ENCODE data around the gene KCNT1. TPM values are rescaled to one million over a fixed set of nuclear protein-coding genes. Genes with fewer than 3 reads are reported as not detected.

The KCNT1 gene
- total RNA-seq, 1 experiment from 2014 or later = not detected

DNA sequence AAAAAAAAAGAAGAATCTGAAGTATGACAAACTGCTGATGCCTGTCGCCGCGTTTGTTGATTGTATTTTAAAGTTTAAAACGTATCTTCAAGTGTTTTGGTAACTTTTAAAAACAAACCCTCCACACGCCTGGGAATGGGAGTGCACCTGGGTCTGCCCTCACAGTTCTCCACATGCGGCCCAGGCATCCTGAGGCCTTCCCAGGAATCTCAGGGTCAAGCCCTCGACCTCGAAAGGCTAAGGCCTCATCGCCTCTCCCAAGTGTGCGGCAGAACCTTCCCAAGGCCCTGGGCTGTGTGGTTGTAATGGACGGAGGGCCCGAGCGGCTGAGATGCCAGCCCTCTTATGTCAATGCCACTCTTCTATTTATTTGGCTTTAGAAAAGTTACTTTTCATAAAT, 111.0 kb downstream of the KCNT1 start:
- H3K4me1 ChIP-seq (ENCODE audit: insufficient read depth, low read length, poor library complexity, severe bottlenecking) = peaks cover 4% of the 10 kb centered on the region
- H3K9me3 ChIP-seq (ENCODE audit: low read depth, low read length, poor library complexity, severe bottlenecking) = no peaks in the 10 kb centered on the region
- H3K36me3 ChIP-seq (ENCODE audit: insufficient read depth, low read length, poor library complexity, severe bottlenecking) = peaks cover 62% of the 10 kb centered on the region
- ChIA-PET CTCF (no interaction called here), POLR2A (ENCODE audit: low non-redundant PET) (no interaction called here)
- TF ChIP-seq EZH2 (IDR thresholded peaks at IDR 0.05; ENCODE audit: borderline replicate concordance, low read depth, low read length, poor library complexity, severe bottlenecking) = no peak
- TF ChIP-seq, protein P1, sequence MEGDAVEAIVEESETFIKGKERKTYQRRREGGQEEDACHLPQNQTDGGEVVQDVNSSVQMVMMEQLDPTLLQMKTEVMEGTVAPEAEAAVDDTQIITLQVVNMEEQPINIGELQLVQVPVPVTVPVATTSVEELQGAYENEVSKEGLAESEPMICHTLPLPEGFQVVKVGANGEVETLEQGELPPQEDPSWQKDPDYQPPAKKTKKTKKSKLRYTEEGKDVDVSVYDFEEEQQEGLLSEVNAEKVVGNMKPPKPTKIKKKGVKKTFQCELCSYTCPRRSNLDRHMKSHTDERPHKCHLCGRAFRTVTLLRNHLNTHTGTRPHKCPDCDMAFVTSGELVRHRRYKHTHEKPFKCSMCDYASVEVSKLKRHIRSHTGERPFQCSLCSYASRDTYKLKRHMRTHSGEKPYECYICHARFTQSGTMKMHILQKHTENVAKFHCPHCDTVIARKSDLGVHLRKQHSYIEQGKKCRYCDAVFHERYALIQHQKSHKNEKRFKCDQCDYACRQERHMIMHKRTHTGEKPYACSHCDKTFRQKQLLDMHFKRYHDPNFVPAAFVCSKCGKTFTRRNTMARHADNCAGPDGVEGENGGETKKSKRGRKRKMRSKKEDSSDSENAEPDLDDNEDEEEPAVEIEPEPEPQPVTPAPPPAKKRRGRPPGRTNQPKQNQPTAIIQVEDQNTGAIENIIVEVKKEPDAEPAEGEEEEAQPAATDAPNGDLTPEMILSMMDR (conservative IDR thresholded peaks at IDR 0.05; ENCODE audit: low read depth, low read length) = no peak
- BruUV-seq (replicated peaks) = no TSS peak
- no peak overlapping the region for H3K27ac ChIP-seq (ENCODE audit: low read depth, low read length, poor library complexity, severe bottlenecking)
- no peak for DNase-seq (ENCODE audit: low spot score)
- H3K27me3 ChIP-seq (replicated peaks; ENCODE audit: insufficient read depth, low read depth, low read length, poor library complexity) = no peaks in the 10 kb centered on the region
- intact Hi-C loops (cut with micrococcal nuclease; ENCODE audit: unreplicated experiment) = no loop called here
- no peak overlapping the region for H3K4me3 ChIP-seq (ENCODE audit: low read depth, low read length, poor library complexity, severe bottlenecking)

DNA sequence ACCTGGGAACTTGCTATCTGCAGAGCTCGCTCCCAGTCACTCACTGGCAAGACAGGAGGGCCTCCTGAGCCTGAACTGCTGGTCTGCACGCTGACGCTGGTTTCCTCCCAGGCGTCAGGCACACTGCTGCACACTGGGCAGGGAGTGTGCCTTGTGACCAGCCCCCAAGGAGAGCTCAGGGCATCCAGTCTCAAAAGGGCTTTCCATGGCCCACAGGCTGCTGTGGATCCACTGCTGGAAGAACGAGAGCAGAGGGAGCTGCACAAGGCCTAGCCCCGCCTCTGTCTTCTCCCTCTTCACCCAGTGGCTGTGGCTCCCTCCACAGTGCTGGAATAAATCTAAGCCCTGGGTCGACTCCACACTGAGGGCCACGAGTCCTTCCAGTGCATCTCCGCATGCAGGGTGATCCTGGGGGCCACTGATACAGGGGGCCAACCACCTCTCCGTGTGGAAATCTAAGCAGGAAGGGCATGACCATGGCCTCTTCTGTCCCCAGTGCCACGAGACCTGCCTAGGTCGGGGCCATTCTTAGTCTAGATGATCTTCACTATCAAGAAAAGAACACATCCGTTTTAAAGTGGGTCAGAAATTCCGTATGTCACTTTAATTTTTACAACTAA, 111.8 kb downstream of the KCNT1 start:
- Histone ChIP-seq H3K27me3 (replicated peaks; ENCODE audit: insufficient read depth, low read depth, low read length, poor library complexity) (no peaks in the 10 kb centered on the region), H3K36me3 (ENCODE audit: insufficient read depth, low read length, poor library complexity, severe bottlenecking) (peaks cover 70% of the 10 kb centered on the region), H3K4me1 (ENCODE audit: insufficient read depth, low read length, poor library complexity, severe bottlenecking) (peaks cover 4% of the 10 kb centered on the region), H3K4me3 (ENCODE audit: low read depth, low read length, poor library complexity, severe bottlenecking) (no peak overlapping the region), H3K27ac (ENCODE audit: low read depth, low read length, poor library complexity, severe bottlenecking) (no peak overlapping the region), H3K9me3 (ENCODE audit: low read depth, low read length, poor library complexity, severe bottlenecking) (no peaks in the 10 kb centered on the region)
- no peak for TF ChIP-seq EZH2 (IDR thresholded peaks at IDR 0.05; ENCODE audit: borderline replicate concordance, low read depth, low read length, poor library complexity, severe bottlenecking)
- TF ChIP-seq, protein P1 (conservative IDR thresholded peaks at IDR 0.05; ENCODE audit: low read depth, low read length) = no peak
- no TSS peak for BruUV-seq (replicated peaks)
- no peak for DNase-seq (ENCODE audit: low spot score)
- ChIA-PET POLR2A (ENCODE audit: low non-redundant PET) (no interaction called here), CTCF (no interaction called here)
- intact Hi-C loops (cut with micrococcal nuclease; ENCODE audit: unreplicated experiment) = no loop called here

- Histone ChIP-seq H3K4me3 (ENCODE audit: low read depth, low read length, poor library complexity, severe bottlenecking) (no peak overlapping the region), H3K9me3 (ENCODE audit: low read depth, low read length, poor library complexity, severe bottlenecking) (no peaks in the 10 kb centered on the region), H3K36me3 (ENCODE audit: insufficient read depth, low read length, poor library complexity, severe bottlenecking) (peaks cover 74% of the 10 kb centered on the region), H3K27ac (ENCODE audit: low read depth, low read length, poor library complexity, severe bottlenecking) (no peak overlapping the region), H3K4me1 (ENCODE audit: insufficient read depth, low read length, poor library complexity, severe bottlenecking) (peaks cover 4% of the 10 kb centered on the region), H3K27me3 (replicated peaks; ENCODE audit: insufficient read depth, low read depth, low read length, poor library complexity) (no peaks in the 10 kb centered on the region)
- POLR2A ChIA-PET (ENCODE audit: low non-redundant PET) = no interaction called here
- CTCF ChIA-PET = no interaction called here
- DNase-seq (ENCODE audit: low spot score) = no peak
- TF ChIP-seq, protein P1 (conservative IDR thresholded peaks at IDR 0.05; ENCODE audit: low read depth, low read length) = no peak
- TF ChIP-seq EZH2 (IDR thresholded peaks at IDR 0.05; ENCODE audit: borderline replicate concordance, low read depth, low read length, poor library complexity, severe bottlenecking) = no peak
- no TSS peak for BruUV-seq (replicated peaks)
- intact Hi-C loops (cut with micrococcal nuclease; ENCODE audit: unreplicated experiment) = no loop called here
Measured at GRCh38 chr9:135814421-135815095, 112.6 kb downstream of the KCNT1 start.
